Kidney (tissue), 14 donors: Measurements from ENCODE around the gene BCL2L15. TPM values are rescaled to one million over a fixed set of nuclear protein-coding genes. Genes with fewer than 3 reads are reported as not detected.
A peak's percentile ranks its signal among the peaks of the same experiment; 100 is the strongest.

Source experiments
- DNase-seq, 5 donors: peaks; one replicate each; pipeline ENCODE4 v3.0.0-alpha.2; 2013 to 2020
- FAIRE-seq: peaks from 2 replicates; lab custom pipeline; 2012; peaks lifted over from hg19 to GRCh38; lab: Jason Lieb, UNC
- H3K27ac ChIP-seq, 2 donors: one replicate each; pipeline ENCODE4 v1.7.0; 2013; ENCODE audit warnings: low read depth in 2 of 2, low read length in 2 of 2, inconsistent platforms in 1 of 2
- H3K27me3 ChIP-seq: one replicate; pipeline ENCODE4 v1.7.1; 2013; ENCODE audit warnings: low read length, inconsistent platforms; ENCODE audit not compliant: control insufficient read depth, insufficient read depth
- H3K36me3 ChIP-seq, 3 donors: one replicate each; pipeline versions ENCODE4 v1.7.0 to v1.7.1; 2013; ENCODE audit warnings: low read length in 3 of 3, control low read depth in 1 of 3, inconsistent platforms in 1 of 3; ENCODE audit not compliant: insufficient read depth in 3 of 3, control insufficient read depth in 2 of 3
- H3K4me1 ChIP-seq, 3 donors: one replicate each; pipeline versions ENCODE4 v1.7.0 to v1.7.1; 2013; ENCODE audit warnings: low read length in 3 of 3, inconsistent platforms in 1 of 3, low read depth in 1 of 3; ENCODE audit not compliant: control insufficient read depth in 2 of 3, insufficient read depth in 2 of 3
- H3K4me3 ChIP-seq, 3 donors: one replicate each; pipeline versions ENCODE4 v1.7.0 to v1.8.1; 2013; ENCODE audit warnings: low read length in 3 of 3, control low read depth in 1 of 3, inconsistent platforms in 1 of 3
- H3K9ac ChIP-seq, 3 donors: one replicate each; pipeline versions ENCODE4 v1.7.0 to v1.7.1; 2013; ENCODE audit warnings: low read length in 3 of 3, control low read depth in 1 of 3, inconsistent platforms in 1 of 3
- H3K9me3 ChIP-seq, 3 donors: one replicate each; pipeline versions ENCODE4 v1.7.0 to v1.7.1; 2013; ENCODE audit warnings: low read length in 3 of 3, control low read depth in 1 of 3, inconsistent platforms in 1 of 3; ENCODE audit not compliant: control insufficient read depth in 2 of 3, insufficient read depth in 1 of 3
- CTCF ChIP-seq: IDR thresholded peaks from 3 replicates; pipeline ENCODE4 v1.5.1; 2012; ENCODE audit warnings: mild to moderate bottlenecking, moderate library complexity, borderline replicate concordance; ENCODE audit not compliant: insufficient read depth; ENCODE audit errors: extremely low read depth
- intact Hi-C: fragments of 100-400 bp; cut with DNase I; formaldehyde crosslinking; loops from one replicate; pipeline ENCODE4 v1.11.1; 2022
- polyA plus RNA-seq: library from polyadenylated mRNA; stranded (reverse); fragments of 350-450 nt; fragmentation: Illumina TruSeq; extraction: RNeasy Lipid Tissue Mini Kit (QIAGEN cat#74804); gene quantifications from one replicate; pipeline ENCODE4 v1.2.3, GENCODE V29; 2014; ENCODE audit warnings: low read depth, low replicate concordance; ENCODE audit not compliant: insufficient read depth
- total RNA-seq: library from RNA; stranded (reverse); fragmentation: NEBNext Ultra II Directional; extraction: Animal tissue kit (Norgen Biotek cat#: 25700); gene quantifications from one replicate; pipeline ENCODE4 v1.2.1, GENCODE V29; 2021
- donor health status: control.
- donor health status: control.
- donor health status: control.
- donor health status: control.
- donor health status: control.
- donor health status: DM: yes; HTN: yes; CAD: no.
- donor health status: Normal renal cell carcinoma (clear cell type).

The BCL2L15 gene
- total and polyA plus RNA-seq, 2 donors from 2014 or later: 2.2 to 34.3 TPM

GRCh38 chr1:113872219-113872935, 15.0 kb downstream of the BCL2L15 start:
- Histone ChIP-seq H3K9me3 (no peaks in the 10 kb centered on the region), H3K36me3 (no peaks in the 10 kb centered on the region), H3K9ac (no peak overlapping the region), H3K4me1 (no peaks in the 10 kb centered on the region), H3K27me3 (no peaks in the 10 kb centered on the region), H3K4me3 (no peak overlapping the region), H3K27ac (peak overlapping the region in 1 of 2 donors; percentile 26)
- no peak for TF ChIP-seq CTCF
- intact Hi-C loops: no loop called here
- no peak for FAIRE-seq
- no peak for DNase-seq

GRCh38 chr1:113871597-113872113, 15.7 kb downstream of the BCL2L15 start, which contains the start of gene PTPN22:
Gene PTPN22 (minus strand): TSS chr1:113871712.
- Histone ChIP-seq H3K9me3 (no peaks in the 10 kb centered on the region), H3K27ac (peak within 1 kb of the TSS in 1 of 2 donors; percentile 26), H3K4me1 (no peaks in the 10 kb centered on the region), H3K36me3 (no peaks in the 10 kb centered on the region), H3K9ac (no peak within 1 kb of the TSS), H3K27me3 (no peaks in the 10 kb centered on the region), H3K4me3 (no peak within 1 kb of the TSS)
- intact Hi-C loops: no loop called here
- FAIRE-seq: no peak
- DNase-seq: no peak
- no peak for TF ChIP-seq CTCF

GRCh38 chr1:113870778-113871177, 16.6 kb downstream of the BCL2L15 start:
- no peak overlapping the region for H3K4me3 ChIP-seq
- H3K9me3 ChIP-seq: no peaks in the 10 kb centered on the region
- intact Hi-C loops: no loop called here
- no peak for FAIRE-seq
- H3K36me3 ChIP-seq: no peaks in the 10 kb centered on the region
- no peak overlapping the region for H3K27ac ChIP-seq
- no peak overlapping the region for H3K9ac ChIP-seq
- no peak for TF ChIP-seq CTCF
- no peaks in the 10 kb centered on the region for H3K27me3 ChIP-seq
- H3K4me1 ChIP-seq: no peaks in the 10 kb centered on the region
- DNase-seq: no peak
